Suprapubic skin (tissue), 4 donors: ENCODE results near the gene AASDH. TPM values are rescaled to one million over a fixed set of nuclear protein-coding genes. Genes with fewer than 3 reads are reported as not detected.

ENCODE experiments used
- DNase-seq, 2 donors: peaks; one replicate each; pipeline ENCODE4 v3.0.0-alpha.2; 2019; ENCODE audit warnings: low spot score in 2 of 2
- H3K27ac ChIP-seq: fragments of 200-600 bp; sonication (generic); one replicate; pipeline ENCODE4 v1.5.1; 2019
- H3K27me3 ChIP-seq: fragments of 200-600 bp; sonication (generic); one replicate; pipeline ENCODE4 v1.5.1; 2019
- H3K36me3 ChIP-seq: fragments of 200-600 bp; sonication (generic); one replicate; pipeline ENCODE4 v1.5.1; 2019
- H3K4me1 ChIP-seq: fragments of 200-600 bp; sonication (generic); one replicate; pipeline ENCODE4 v1.5.1; 2019
- H3K4me3 ChIP-seq: fragments of 200-600 bp; sonication (generic); one replicate; pipeline ENCODE4 v1.5.1; 2019; ENCODE audit warnings: mild to moderate bottlenecking
- H3K9me3 ChIP-seq: fragments of 200-600 bp; sonication (generic); one replicate; pipeline ENCODE4 v1.5.1; 2019
- CTCF ChIP-seq, 2 donors: fragments of 200-600 bp in 1 of 2; fragments of 450-650 bp in 1 of 2; sonication (generic) in 1 of 2; IDR thresholded peaks; one replicate each; pipeline ENCODE4 v1.5.1; 2016 to 2019; ENCODE audit warnings: antibody characterized with exemption in 2 of 2, mild to moderate bottlenecking in 1 of 2, moderate library complexity in 1 of 2
- EP300 ChIP-seq: sonication (generic); formaldehyde crosslinking; IDR thresholded peaks from one replicate; pipeline ENCODE4 v1.6.1; 2017; ENCODE audit warnings: antibody characterized with exemption
- POLR2A ChIP-seq, 2 donors: fragments of 450-650 bp; IDR thresholded peaks; one replicate each; pipeline ENCODE4 v1.6.1; 2017; ENCODE audit warnings: antibody characterized with exemption in 2 of 2, mild to moderate bottlenecking in 2 of 2, moderate library complexity in 2 of 2
- POLR2AphosphoS5 ChIP-seq, 3 donors: sonication (generic); formaldehyde crosslinking; IDR thresholded peaks; one replicate each; pipeline ENCODE4 v1.6.1; 2017; ENCODE audit warnings: antibody characterized with exemption in 3 of 3
- WGBS: methylation state at CpG from one replicate; pipeline ENCODE4 v1.1.5; 2018; 5-methylcytosine and 5-hydroxymethylcytosine counted together
- total RNA-seq, 4 donors: library from RNA; depleted of rRNA; stranded (reverse); fragments of >200 nt; gene quantifications; one replicate each; pipeline ENCODE4 v1.1.0, GENCODE V29; 2016

The AASDH gene
- total RNA-seq, 4 donors from 2014 or later = 10.7 to 14.6 (median 12.0) TPM

GRCh38 chr4:56297776-56298175 is 89.5 kb downstream of the AASDH start:
- Histone ChIP-seq H3K9me3 (peaks cover 4% of the 10 kb centered on the region), H3K4me3 (no peak overlapping the region), H3K27me3 (no peaks in the 10 kb centered on the region), H3K27ac (no peak overlapping the region), H3K36me3 (no peaks in the 10 kb centered on the region), H3K4me1 (peaks cover 8% of the 10 kb centered on the region)
- no peak for DNase-seq
- TF ChIP-seq POLR2AphosphoS5 (IDR thresholded peaks at IDR 0.05) = no peak
- no peak for TF ChIP-seq POLR2A (IDR thresholded peaks at IDR 0.05)
- TF ChIP-seq EP300 = no peak
- no peak for TF ChIP-seq CTCF (IDR thresholded peaks at IDR 0.05)
- 54% methylated on average over 2 of the region's 2 CpGs for WGBS

GRCh38 chr4:56296526-56296925 is 90.8 kb downstream of the AASDH start:
- H3K27ac ChIP-seq = no peak overlapping the region

GRCh38 chr4:56293121-56293520 is 94.2 kb downstream of the AASDH start:
- no peak for TF ChIP-seq CTCF (IDR thresholded peaks at IDR 0.05)
- no peak for TF ChIP-seq POLR2AphosphoS5 (IDR thresholded peaks at IDR 0.05)
- no peak for TF ChIP-seq EP300
- TF ChIP-seq POLR2A (IDR thresholded peaks at IDR 0.05) = no peak
- no peak for DNase-seq

More at GRCh38 chr4:56296526-56296925, 90.8 kb downstream of the AASDH start:
- WGBS = 72% methylated on average over 3 of the region's 3 CpGs
- Histone ChIP-seq H3K9me3 (peaks cover 4% of the 10 kb centered on the region), H3K4me1 (peaks cover 5% of the 10 kb centered on the region), H3K27me3 (no peaks in the 10 kb centered on the region), H3K4me3 (no peak overlapping the region), H3K36me3 (no peaks in the 10 kb centered on the region)
- TF ChIP-seq POLR2AphosphoS5 (IDR thresholded peaks at IDR 0.05) (no peak), EP300 (no peak), CTCF (IDR thresholded peaks at IDR 0.05) (no peak), POLR2A (IDR thresholded peaks at IDR 0.05) (no peak)
- DNase-seq = no peak

GRCh38 chr4:56289934-56290333 is 97.4 kb downstream of the AASDH start:
- Histone ChIP-seq H3K36me3 (no peaks in the 10 kb centered on the region), H3K27ac (no peak overlapping the region), H3K4me3 (no peak overlapping the region), H3K4me1 (no peaks in the 10 kb centered on the region), H3K9me3 (peaks cover 4% of the 10 kb centered on the region), H3K27me3 (no peaks in the 10 kb centered on the region)
- TF ChIP-seq POLR2A (IDR thresholded peaks at IDR 0.05) (no peak), CTCF (IDR thresholded peaks at IDR 0.05) (no peak), EP300 (no peak), POLR2AphosphoS5 (IDR thresholded peaks at IDR 0.05) (no peak)
- DNase-seq = no peak
- 47% methylated on average over 5 of the region's 5 CpGs for WGBS

More at GRCh38 chr4:56293121-56293520, 94.2 kb downstream of the AASDH start:
- Histone ChIP-seq H3K27ac (no peak overlapping the region), H3K4me1 (no peaks in the 10 kb centered on the region), H3K27me3 (no peaks in the 10 kb centered on the region), H3K4me3 (no peak overlapping the region), H3K9me3 (peaks cover 4% of the 10 kb centered on the region), H3K36me3 (no peaks in the 10 kb centered on the region)

- TF ChIP-seq EP300 = no peak
- TF ChIP-seq CTCF (IDR thresholded peaks at IDR 0.05) = no peak
- TF ChIP-seq POLR2A (IDR thresholded peaks at IDR 0.05) = no peak
- TF ChIP-seq POLR2AphosphoS5 (IDR thresholded peaks at IDR 0.05) = no peak
- H3K27ac ChIP-seq = no peak overlapping the region
- no peak overlapping the region for H3K4me3 ChIP-seq
- WGBS = 68% methylated on average over 3 of the region's 3 CpGs
- H3K4me1 ChIP-seq = no peaks in the 10 kb centered on the region
- no peak for DNase-seq
- H3K9me3 ChIP-seq = peaks cover 4% of the 10 kb centered on the region
- no peaks in the 10 kb centered on the region for H3K36me3 ChIP-seq
- H3K27me3 ChIP-seq = no peaks in the 10 kb centered on the region
These were observed 98.6 kb downstream of the AASDH start for GRCh38 chr4:56288663-56289062.

Other genes starting within 250 kb of the AASDH start
- 10 to 100 TPM in 1 of 4 donors, 1 to 10 TPM in 3; 7.1 to 10.0 (median 7.7) TPM for gene PPAT, start 48.1 kb upstream of the AASDH start, total RNA-seq
- 100 to 1,000 TPM in 1 of 4 donors, 10 to 100 TPM in 3; 59.2 to 101 (median 69.4) TPM for gene PAICS, start 48.8 kb upstream of the AASDH start, total RNA-seq
- gene SRP72, start 80.1 kb upstream of the AASDH start, total RNA-seq = 10 to 100 TPM; 52.2 to 99.2 (median 77.0) TPM
- 1 to 10 TPM in 2 of 4 donors, under 1 TPM in 1, not detected in 1; 0.48 to 1.9 (median 1.4) TPM for gene ARL9, start 118.3 kb upstream of the AASDH start, total RNA-seq